IPS-20b (cell line): ENCODE measurements around the gene TSPAN31.

Experiments used
- H3K27ac ChIP-seq: one replicate; pipeline ENCODE4 v1.5.1; 2013; ENCODE audit warnings: low read length
- H3K27me3 ChIP-seq: 2 replicates; pipeline ENCODE4 v1.6.1; 2013; ENCODE audit warnings: mild to moderate bottlenecking, low read length, inconsistent platforms; ENCODE audit not compliant: insufficient read depth
- H3K36me3 ChIP-seq: 2 replicates; pipeline ENCODE4 v1.6.1; 2013; ENCODE audit warnings: low read depth, mild to moderate bottlenecking, inconsistent platforms, low read length, moderate library complexity; ENCODE audit not compliant: insufficient read depth
- H3K4me1 ChIP-seq: 2 replicates; pipeline ENCODE4 v1.6.1; 2013; ENCODE audit warnings: mild to moderate bottlenecking, control low read depth, inconsistent platforms, low read length, moderate library complexity; ENCODE audit not compliant: insufficient read depth
- H3K4me3 ChIP-seq: 2 replicates; pipeline ENCODE4 v1.5.1; 2013; ENCODE audit warnings: mild to moderate bottlenecking, low read length, inconsistent platforms
- H3K9ac ChIP-seq: 2 replicates; pipeline ENCODE4 v1.6.1; 2013; ENCODE audit warnings: low read depth, mild to moderate bottlenecking, inconsistent platforms, low read length, moderate library complexity
- H3K9me3 ChIP-seq: 2 replicates; pipeline ENCODE4 v1.6.1; 2013; ENCODE audit warnings: mild to moderate bottlenecking, low read depth, low read length, inconsistent platforms; ENCODE audit not compliant: insufficient read depth

TSPAN31 gene

GRCh38 chr12:57797933-57798332 is 53.1 kb downstream of the TSPAN31 start:
- H3K4me1 ChIP-seq = no peaks in the 10 kb centered on the region
- no peaks in the 10 kb centered on the region for H3K9me3 ChIP-seq
- no peak overlapping the region for H3K4me3 ChIP-seq
- no peak overlapping the region for H3K9ac ChIP-seq
- H3K36me3 ChIP-seq = peaks cover 57% of the 10 kb centered on the region
- H3K27me3 ChIP-seq = no peaks in the 10 kb centered on the region
- no peak overlapping the region for H3K27ac ChIP-seq
